Liver (tissue), 3 donors: ENCODE data around the gene ADAMTS19.

Source experiments
- FOXA1 ChIP-seq: IDR thresholded peaks from 2 replicates; pipeline ENCODE4 v1.6.1; 2016; ENCODE audit warnings: antibody characterized with exemption
- GABPA ChIP-seq, 2 donors: IDR thresholded peaks in 1 of 2; conservative IDR thresholded peaks in 1 of 2; 2 replicates each; pipeline ENCODE4 v1.6.1; 2016; ENCODE audit warnings: antibody characterized with exemption in 2 of 2, mild to moderate bottlenecking in 1 of 2, moderate library complexity in 1 of 2
- RAD21 ChIP-seq, 2 donors: IDR thresholded peaks; 2 replicates each; pipeline ENCODE4 v1.6.1; 2016; ENCODE audit warnings: antibody characterized with exemption in 2 of 2, mild to moderate bottlenecking in 2 of 2
- TAF1 ChIP-seq: conservative IDR thresholded peaks from 2 replicates; pipeline ENCODE4 v1.6.1; 2016; ENCODE audit warnings: antibody characterized with exemption, mild to moderate bottlenecking
- YY1 ChIP-seq: IDR thresholded peaks from 2 replicates; pipeline ENCODE4 v1.6.1; 2016; ENCODE audit warnings: antibody characterized with exemption, mild to moderate bottlenecking
- TF ChIP-seq, protein P1 (sequence below): fragments of 150-350 bp; IDR thresholded peaks from 2 replicates; pipeline ENCODE4 v1.5.1; 2017; ENCODE audit warnings: improper control_type of control experiment, low read depth, low read length; ENCODE audit not compliant: missing input control
- TF ChIP-seq, protein P2 (sequence below): IDR thresholded peaks from 2 replicates; pipeline ENCODE4 v1.6.1; 2016; ENCODE audit warnings: antibody characterized with exemption
- TF ChIP-seq, protein P3 (sequence below): IDR thresholded peaks from 2 replicates; pipeline ENCODE4 v1.6.1; 2016; ENCODE audit warnings: antibody characterized with exemption, mild to moderate bottlenecking
- donor health status: healthy.
- donor health status: healthy.

DNA sequence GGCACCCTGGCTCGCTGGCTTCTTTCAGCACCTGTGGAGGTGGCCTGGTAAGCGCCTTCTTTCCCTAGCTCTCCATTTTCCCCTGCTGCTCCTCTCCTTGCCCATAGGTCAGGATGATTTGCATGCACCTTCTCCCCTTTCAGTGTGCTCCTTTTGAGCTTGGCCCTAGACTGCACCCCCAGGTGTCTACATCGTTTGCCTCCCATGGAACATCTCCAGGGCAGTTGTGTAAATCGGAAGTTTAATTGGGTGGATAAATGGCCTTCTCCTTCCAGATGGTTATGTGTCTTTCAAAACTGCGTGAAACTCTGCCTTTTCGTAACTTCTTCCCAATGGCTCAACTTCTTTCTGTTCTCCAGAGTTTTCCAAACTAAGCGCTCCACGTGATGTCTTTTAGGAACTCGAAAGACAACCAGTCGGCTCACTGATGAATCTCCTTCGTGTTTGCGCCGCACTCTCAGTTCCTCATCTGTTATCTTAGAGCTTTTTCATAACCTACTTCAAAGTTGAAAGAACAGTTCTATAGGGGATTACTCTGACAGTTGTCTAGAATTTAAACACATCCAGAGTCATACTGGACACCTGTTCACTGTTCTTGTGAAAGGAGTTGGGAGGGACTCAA lies 1.7 kb downstream of the ADAMTS19 start:
- TF ChIP-seq, protein P1, sequence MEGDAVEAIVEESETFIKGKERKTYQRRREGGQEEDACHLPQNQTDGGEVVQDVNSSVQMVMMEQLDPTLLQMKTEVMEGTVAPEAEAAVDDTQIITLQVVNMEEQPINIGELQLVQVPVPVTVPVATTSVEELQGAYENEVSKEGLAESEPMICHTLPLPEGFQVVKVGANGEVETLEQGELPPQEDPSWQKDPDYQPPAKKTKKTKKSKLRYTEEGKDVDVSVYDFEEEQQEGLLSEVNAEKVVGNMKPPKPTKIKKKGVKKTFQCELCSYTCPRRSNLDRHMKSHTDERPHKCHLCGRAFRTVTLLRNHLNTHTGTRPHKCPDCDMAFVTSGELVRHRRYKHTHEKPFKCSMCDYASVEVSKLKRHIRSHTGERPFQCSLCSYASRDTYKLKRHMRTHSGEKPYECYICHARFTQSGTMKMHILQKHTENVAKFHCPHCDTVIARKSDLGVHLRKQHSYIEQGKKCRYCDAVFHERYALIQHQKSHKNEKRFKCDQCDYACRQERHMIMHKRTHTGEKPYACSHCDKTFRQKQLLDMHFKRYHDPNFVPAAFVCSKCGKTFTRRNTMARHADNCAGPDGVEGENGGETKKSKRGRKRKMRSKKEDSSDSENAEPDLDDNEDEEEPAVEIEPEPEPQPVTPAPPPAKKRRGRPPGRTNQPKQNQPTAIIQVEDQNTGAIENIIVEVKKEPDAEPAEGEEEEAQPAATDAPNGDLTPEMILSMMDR: no peak
- TF ChIP-seq YY1 (no peak), RAD21 (IDR thresholded peaks at IDR 0.05) (no peak), TAF1 (no peak), GABPA (IDR thresholded peaks at IDR 0.05 in 1 of 2, conservative IDR thresholded peaks at IDR 0.05 in 1 of 2) (no peak), FOXA1 (no peak)
- TF ChIP-seq, protein P2, sequence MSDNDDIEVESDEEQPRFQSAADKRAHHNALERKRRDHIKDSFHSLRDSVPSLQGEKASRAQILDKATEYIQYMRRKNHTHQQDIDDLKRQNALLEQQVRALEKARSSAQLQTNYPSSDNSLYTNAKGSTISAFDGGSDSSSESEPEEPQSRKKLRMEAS: no peak
- TF ChIP-seq, protein P3, sequence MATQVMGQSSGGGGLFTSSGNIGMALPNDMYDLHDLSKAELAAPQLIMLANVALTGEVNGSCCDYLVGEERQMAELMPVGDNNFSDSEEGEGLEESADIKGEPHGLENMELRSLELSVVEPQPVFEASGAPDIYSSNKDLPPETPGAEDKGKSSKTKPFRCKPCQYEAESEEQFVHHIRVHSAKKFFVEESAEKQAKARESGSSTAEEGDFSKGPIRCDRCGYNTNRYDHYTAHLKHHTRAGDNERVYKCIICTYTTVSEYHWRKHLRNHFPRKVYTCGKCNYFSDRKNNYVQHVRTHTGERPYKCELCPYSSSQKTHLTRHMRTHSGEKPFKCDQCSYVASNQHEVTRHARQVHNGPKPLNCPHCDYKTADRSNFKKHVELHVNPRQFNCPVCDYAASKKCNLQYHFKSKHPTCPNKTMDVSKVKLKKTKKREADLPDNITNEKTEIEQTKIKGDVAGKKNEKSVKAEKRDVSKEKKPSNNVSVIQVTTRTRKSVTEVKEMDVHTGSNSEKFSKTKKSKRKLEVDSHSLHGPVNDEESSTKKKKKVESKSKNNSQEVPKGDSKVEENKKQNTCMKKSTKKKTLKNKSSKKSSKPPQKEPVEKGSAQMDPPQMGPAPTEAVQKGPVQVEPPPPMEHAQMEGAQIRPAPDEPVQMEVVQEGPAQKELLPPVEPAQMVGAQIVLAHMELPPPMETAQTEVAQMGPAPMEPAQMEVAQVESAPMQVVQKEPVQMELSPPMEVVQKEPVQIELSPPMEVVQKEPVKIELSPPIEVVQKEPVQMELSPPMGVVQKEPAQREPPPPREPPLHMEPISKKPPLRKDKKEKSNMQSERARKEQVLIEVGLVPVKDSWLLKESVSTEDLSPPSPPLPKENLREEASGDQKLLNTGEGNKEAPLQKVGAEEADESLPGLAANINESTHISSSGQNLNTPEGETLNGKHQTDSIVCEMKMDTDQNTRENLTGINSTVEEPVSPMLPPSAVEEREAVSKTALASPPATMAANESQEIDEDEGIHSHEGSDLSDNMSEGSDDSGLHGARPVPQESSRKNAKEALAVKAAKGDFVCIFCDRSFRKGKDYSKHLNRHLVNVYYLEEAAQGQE: no peak
